ENCODE results near the gene UACA.
"Not testable (repeated sequence)": the region's sequence is repeated elsewhere in the genome, so short reads cannot be mapped to it uniquely, and the experiment has no call there.

UACA gene

DNA sequence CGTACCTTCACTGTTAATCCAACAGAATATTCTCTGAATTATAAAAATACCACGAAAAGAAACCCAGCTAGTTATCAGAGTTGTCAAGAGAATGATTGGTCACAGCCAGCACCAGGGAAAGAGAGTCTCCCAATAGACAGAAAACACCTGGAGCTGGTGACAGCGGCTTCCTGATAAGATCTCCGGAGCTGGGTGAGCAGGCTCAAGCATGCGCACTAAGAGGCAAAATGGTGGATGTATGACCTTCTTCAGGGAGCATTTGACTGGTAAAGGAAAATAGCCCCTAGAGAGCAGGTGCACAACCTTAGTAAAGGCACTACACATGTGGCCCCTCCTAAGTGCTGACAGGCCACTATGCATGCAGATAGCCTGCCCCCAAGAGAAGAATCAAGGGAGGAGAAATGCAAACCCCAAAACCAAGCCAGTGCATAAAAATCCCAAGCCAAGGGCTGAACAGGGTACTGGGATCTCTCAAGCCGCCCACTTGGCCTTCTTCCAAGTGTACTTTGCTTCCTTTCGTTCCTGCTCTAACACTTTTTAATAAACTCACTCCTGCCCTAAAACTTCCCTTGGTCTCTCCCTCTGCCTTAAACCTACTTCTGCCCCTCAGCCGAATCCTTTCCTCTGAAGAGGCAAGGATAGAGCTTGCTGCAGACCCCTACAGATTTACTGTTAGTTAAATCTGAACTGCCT, 93.2 kb downstream of the UACA start:
- DNase-seq (ENCODE audit: low read depth, low spot score) = no peak

GRCh38 chr15:70669006-70669602, 94.3 kb downstream of the UACA start:
- DNase-seq (ENCODE audit: low read depth, low spot score) = no peak

DNA sequence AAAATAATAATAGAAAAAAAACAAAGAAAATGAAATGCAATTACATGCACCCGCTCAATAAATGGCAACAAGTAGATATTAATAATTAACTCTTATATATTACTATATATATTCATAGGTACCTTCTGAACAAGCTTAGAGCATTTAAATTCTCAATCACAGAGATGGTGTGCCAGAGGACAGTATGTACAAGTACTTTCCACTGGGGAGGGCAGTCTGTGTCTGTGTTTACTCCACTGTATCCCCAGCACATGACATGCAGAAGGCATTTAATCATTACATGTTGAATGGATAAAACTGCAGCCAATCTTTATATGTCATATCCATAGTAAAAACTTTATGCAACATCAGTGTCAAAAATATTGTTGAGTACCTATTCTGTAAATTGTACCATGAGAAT, 97.8 kb downstream of the UACA start:
- no peak for DNase-seq (ENCODE audit: low read depth, low spot score)

DNA sequence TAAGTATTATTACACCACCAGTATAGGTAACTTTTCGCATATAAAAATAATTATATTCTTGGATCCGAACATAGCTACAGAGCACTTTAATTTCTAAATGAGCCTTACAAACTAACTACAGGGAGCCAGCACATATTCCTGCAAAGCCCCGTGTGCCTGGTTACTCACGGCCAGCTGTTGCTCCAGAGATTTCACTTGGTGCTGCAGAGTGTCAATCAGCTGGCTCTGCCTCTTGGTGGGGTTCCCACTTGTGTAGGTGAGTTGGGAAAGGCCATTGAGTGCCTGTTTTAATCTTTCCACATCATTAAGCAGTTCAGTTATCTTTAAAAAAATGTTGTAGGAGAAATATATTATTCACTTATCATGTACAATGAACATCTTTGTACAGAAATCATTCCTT, 98.9 kb downstream of the UACA start:
- no peak for DNase-seq (ENCODE audit: low read depth, low spot score)

DNA sequence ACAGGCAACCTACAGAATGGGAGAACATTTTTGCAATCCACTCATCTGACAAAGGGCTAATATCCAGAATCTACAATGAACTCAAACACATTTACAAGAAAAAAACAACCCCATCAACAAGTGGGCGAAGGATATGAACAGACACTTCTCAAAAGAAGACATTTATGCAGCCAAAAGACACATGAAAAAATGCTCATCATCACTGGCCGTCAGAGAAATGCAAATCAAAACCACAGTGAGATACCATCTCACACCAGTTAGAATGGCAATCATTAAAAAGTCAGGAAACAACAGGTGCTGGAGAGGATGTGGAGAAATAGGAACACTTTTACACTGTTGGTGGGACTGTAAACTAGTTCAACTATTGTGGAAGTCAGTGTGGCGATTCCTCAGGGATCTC, 100.3 kb downstream of the UACA start:
- not testable (repeated sequence) for DNase-seq (ENCODE audit: low read depth, low spot score)

GRCh38 chr15:70659662-70660061, 103.7 kb downstream of the UACA start:
- no peak for DNase-seq (ENCODE audit: low read depth, low spot score)

- DNase-seq (ENCODE audit: low read depth, low spot score) = no peak
Measured at GRCh38 chr15:70658641-70659040, 104.7 kb downstream of the UACA start.

DNA sequence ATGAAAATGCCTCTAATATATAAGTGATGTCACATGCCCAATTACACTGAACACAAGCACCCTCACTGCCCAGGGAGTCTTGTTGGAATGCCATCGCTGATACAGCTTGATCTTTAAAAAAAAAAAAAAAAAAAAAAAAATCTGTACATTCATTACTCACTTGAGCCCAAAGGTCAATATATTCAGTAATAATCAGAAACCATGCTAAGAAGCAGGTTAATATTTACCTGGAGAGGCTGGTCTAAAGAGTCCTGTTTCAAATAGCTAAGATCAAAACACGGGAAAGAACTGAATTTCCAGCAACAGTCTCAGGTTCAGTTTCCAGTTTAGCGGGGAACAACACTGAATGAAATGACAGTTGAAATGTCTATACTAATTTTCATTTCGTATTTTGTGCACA, 109.9 kb downstream of the UACA start:
- DNase-seq (ENCODE audit: low read depth, low spot score) = no peak

- DNase-seq (ENCODE audit: low read depth, low spot score) = no peak
Measured at GRCh38 chr15:70652341-70652740, 111.0 kb downstream of the UACA start.

DNA sequence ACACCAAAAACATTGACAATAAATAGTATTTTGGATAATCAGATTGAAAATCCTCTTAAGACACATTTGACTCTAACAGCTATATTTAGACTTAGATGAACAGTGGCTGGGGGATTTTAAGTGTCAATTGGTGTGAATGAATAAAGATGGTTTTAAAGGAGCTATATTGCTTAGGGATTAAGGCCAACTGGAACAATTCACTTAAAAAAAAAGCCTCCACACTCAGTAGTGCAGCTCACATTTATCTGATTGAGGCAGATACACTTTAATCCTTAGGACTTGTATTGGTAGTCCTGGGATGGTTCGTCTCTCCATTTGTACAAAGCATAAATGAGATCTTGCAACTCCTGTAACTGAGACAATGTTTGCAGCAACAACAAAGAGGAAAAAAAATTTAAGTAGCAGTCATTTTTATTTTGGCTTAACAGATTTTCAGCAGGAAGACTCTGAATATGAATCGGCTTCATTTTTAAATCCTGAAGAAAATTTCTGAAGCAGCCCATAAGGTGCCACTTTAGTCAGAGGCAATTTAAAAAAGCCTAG, 112.0 kb downstream of the UACA start:
- no peak for DNase-seq (ENCODE audit: low read depth, low spot score)

GRCh38 chr15:70650567-70651302, 112.6 kb downstream of the UACA start:
- DNase-seq (ENCODE audit: low read depth, low spot score) = no peak

DNA sequence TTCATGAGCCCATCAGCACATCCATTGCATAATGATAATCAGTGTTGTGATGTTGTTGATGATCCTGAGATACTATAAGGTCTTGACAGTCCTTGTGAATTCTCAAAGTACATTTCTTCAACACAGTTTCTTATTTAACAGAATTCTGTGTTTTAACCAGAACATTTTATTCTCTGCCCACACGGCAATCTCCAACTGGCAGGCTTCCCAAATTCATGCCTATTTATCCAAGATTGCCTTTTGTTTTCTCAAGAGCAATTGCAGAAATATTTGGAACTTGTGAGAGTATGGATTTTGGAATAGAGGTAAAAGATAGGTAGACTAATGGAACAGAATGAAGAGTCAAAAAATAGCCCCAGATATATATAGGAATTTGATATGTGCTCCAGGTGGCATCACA, 116.0 kb downstream of the UACA start:
- DNase-seq (ENCODE audit: low read depth, low spot score) = no peak

DNA sequence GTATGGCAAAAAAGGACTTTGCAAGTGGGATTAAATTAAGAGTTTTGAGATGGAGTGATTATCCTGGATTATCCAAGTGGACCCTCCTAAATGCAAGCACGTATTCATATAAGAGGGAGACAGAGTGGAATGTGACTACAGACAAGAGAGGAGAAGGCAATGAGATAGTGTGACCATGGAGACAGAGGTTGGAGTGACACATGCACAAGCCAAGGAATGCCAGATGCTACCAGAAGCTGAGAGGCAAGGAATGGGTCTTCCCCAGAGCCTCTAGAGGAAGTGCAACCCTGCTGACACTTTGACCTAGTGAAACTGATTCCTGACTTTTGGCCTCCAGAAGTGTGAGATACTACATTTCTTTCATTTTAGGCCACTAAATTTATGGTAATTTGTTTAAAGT, 117.2 kb downstream of the UACA start:
- DNase-seq (ENCODE audit: low read depth, low spot score) = no peak

- no peak for DNase-seq (ENCODE audit: low read depth, low spot score)
Measured at GRCh38 chr15:70643783-70644125, 119.6 kb downstream of the UACA start.

DNA sequence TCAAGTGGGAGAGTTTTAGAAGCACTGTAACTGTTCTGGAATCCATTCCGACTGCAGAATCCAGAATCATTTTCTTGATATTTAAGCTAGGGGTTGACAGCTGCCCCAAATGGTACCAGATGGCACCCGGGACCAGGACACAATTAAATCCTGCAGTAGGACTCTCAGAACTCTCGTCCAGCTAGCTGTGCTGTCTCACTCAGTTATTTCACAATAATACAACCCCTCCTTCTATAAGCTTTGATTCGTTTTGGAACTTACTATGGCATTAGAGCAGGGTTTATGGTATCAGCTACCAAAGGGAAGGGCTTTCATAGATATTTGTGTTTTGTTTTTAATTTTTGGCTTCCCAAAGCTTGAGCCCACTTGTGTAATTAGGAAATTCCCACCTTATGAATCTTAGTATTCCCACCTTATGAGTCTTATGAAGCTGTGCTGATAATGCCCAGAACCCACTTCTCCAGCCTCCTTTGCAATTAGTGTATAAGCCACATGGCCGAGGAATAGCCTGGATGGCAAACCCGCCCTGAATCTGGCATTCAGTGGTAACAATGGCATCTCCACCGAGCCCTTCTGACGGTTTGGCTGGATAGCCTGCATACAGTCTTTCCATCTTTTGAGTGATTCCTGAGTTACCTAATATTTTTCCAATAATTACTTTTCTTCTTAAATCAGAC, 120.1 kb downstream of the UACA start:
- DNase-seq (ENCODE audit: low read depth, low spot score) = no peak

- DNase-seq (ENCODE audit: low read depth, low spot score) = no peak
Measured at GRCh38 chr15:70636540-70637165, 126.7 kb downstream of the UACA start.

DNA sequence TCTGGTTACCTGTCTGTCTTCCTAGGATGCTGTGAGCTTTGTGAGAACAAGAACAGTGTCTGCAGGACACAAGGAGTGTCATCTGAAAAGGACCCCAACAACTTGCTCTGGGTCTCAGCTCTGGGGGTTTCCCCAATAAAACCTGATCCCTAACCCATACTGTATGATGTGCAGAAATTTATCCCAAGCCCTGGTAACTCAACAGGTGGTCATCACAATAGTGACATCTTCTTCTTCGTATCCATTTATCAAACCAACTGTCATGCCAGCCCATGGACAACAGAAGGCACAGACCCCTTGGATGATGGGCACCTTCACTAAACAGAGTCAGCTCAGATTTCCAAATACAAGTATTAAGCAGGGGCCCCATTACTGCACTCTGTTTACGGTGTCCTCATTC, 127.5 kb downstream of the UACA start:
- DNase-seq (ENCODE audit: low read depth, low spot score) = no peak

- DNase-seq (ENCODE audit: low read depth, low spot score) = no peak
Measured at GRCh38 chr15:70633991-70634390, 129.4 kb downstream of the UACA start.

DNA sequence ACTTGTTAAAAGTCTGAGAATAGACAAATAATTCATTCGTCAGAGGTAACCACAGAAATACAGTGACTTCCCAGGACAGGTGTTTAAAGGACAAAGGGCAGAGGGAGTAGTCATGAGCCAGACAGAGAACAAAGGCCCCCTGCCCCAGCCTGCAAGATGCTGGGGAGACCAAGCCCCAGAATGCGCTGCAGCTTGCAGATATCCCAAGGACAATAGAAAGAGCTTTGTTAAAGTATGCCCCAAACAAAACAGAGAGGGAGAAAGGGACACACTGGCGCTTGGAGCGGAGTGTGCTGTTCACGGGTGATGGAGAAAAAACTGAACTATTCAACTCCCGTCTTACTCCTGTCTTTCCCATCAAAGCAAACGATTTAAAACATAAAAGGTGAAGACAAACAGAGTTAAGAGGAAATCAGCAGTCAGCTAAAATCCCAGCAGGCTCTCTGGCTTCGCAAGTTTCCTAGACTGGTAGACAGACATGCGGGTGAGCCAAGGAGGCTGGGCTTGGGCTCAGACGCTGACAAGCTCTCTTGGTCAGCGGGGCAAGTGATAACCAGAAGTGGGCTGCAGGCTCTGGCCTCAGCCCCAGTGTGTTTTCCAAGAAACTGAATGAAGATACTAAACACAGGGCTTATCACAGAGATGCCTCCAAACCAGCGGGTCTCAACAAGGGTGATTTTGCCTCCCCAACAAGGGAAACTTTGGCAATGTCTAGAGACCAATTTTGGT, 130.1 kb downstream of the UACA start:
- no peak for DNase-seq (ENCODE audit: low read depth, low spot score)

- DNase-seq (ENCODE audit: low read depth, low spot score) = no peak
Measured at GRCh38 chr15:70632491-70633102, 130.8 kb downstream of the UACA start.

DNA sequence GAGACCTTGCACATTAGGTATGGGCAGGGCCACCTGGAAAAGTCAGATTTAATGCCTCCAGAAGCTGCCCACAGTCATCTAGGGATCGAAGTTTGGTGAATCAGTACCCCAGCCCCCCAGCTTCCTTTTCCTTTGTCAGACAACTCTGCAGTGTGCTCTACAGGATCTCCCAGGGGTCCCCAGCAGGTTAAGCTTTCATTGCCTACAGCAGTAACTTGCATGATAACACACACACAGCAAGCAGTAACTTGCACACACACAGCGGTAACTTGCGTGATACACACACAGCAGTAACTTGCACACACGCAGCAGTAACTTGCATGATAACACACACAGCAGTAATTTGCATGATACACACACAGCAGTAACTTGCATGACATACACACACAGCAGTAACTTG, 131.3 kb downstream of the UACA start:
- no peak for DNase-seq (ENCODE audit: low read depth, low spot score)

Data from brain pericyte (primary cell).